Middle frontal gyrus (tissue), 1 donor: ENCODE measurements around the gene OAF.
"Not testable (repeated sequence)": the region's sequence is repeated elsewhere in the genome, so short reads cannot be mapped to it uniquely, and the experiment has no call there.

ENCODE experiments used
- DNase-seq: peaks from one replicate; pipeline ENCODE4 v3.0.0-alpha.2; 2015; ENCODE audit warnings: low spot score; ENCODE audit errors: extremely low spot score

The OAF gene

DNA sequence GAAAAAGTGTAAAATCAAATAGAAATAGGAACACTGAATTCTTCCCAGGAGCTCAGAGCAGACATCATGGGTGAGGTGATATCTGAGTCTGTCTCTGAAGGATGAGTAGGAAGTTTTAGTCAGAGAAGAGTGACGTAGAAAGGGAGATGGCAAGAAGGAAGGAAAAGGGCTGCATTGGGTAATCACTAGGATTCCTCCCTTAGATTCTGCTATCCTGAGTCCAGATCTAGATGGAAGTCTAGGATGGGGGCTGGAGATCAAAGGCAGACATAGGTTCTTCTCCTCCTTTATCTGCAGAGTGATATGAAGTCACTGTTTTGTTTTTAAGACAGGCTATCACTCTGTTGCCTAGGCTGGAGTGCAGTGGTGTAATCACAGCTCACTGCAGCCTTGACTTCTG, 59.6 kb downstream of the OAF start:
- DNase-seq = no peak

DNA sequence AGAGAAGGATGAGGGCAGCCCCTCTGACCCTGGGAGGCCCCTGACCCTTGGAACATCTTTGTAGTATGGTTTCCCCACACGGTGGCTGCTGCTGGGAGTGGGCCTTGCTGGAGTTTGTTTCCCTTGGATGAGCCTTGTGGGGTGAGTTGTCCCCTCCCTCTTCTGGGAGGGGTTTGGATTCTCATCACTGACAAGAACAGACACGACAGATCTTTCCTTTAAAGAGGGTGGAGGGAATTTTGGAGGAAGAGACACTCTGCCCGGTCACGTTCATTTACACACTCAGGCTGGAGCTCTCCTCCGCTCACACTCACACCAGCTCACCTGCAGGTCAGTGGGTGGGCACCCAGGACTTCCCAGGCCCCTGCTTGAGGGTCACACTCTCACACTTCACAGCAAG, 60.8 kb downstream of the OAF start:
- no peak for DNase-seq

DNA sequence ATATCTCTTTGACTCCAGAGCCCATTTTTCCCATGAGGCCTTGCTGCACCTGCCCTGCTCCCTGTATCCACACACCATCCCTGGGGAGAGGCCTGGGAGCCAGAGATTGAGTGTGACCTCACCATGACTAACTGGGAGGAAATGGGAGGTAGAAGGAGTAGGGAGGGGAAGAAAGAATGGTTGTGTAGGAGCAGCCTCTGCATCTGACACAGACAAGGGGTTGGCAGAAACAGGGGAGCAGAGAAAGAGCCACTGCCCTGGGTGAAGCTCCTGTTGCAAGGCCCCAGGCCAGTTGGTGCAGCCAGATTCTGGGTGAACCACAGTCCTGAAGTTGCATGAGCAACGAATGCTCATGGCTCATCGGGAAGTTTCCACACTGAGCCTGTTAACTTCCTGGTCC, 61.5 kb downstream of the OAF start:
- no peak for DNase-seq

DNA sequence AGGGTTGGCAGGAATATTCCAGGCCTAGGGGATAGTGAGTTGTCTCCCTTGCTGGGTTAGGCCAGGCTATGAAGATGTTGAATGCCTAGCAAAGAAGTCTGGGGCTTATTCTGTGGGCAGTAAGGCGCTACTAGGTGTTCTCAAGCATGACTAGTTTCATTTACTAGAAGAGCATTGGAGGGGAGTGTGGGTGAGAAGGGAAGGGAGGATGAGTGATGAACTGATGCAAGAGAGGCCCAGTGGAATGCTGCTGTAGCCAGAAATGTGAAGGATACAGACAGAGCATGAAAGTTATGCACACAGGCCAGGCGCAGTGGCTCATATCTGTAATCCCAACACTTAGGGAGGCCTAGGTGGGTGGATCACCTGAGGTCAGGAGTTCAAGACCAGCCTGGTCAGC, 62.6 kb downstream of the OAF start:
- DNase-seq = no peak

DNA sequence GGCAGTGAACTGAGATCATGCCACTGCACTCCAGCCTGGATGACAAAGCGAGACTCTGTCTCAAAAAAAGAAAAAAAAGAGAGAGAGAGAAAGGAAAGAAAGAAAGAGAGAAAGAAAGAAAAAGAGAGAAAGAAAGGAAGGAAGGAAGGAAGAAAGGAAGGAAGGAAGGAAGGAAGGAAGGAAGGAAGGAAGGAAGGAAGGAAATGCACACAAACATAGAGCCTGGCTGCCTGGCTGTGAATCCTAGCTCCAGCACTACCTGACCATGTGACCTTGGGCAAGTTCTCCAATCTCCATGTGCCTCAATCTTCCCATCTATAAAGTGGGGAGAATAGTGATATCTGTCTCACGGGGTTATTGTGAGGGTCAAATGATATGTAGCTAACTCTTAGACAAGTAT, 63.1 kb downstream of the OAF start:
- DNase-seq = not testable (repeated sequence)

DNA sequence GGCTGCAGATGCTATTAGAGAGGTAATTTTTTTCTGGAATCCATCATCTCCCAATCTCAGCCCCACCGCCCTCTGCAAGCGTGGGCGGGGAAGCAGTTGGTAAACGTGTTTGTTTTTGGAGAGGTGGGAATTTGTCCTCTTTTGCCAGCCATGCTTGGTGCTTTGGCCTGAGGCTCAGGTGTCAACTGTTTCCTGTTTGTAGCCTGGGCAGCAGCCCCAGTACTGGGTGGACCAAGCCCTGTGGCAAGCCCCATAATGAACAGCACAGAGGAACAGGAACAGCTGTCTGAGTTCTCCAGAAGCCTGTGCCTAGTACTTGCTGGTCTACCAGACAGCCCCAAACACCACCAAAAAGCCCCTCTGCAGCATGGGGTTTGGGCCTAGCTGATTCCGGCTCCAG, 68.7 kb downstream of the OAF start:
- no peak for DNase-seq
